ENCODE results near the gene HCN2.
A peak's percentile ranks its signal among the peaks of the same experiment; 100 is the strongest.
"Not testable (repeated sequence)": the region's sequence is repeated elsewhere in the genome, so short reads cannot be mapped to it uniquely, and the experiment has no call there.

The HCN2 gene

GRCh38 chr19:629515-629914 is 39.8 kb downstream of the HCN2 start:
- not testable (repeated sequence) for H3K4me2 ChIP-seq (ENCODE audit: low read length); H3K79me2 ChIP-seq (ENCODE audit: control insufficient read depth, insufficient read depth, low read length, poor library complexity); H3K18ac ChIP-seq (ENCODE audit: low read length); H2BK5ac ChIP-seq (ENCODE audit: low read depth, low read length, poor library complexity); H3K27me3 ChIP-seq (ENCODE audit: insufficient read depth, low read length); H3K9me3 ChIP-seq (ENCODE audit: insufficient read depth, low read depth, low read length); H3K14ac ChIP-seq (ENCODE audit: low read length); H2AFZ ChIP-seq (ENCODE audit: insufficient read depth, low read length, poor library complexity); DNase-seq; H3K79me1 ChIP-seq (ENCODE audit: low read length); H2BK120ac ChIP-seq (ENCODE audit: insufficient read depth, low read length, poor library complexity); H3K23ac ChIP-seq (ENCODE audit: low read length); H4K91ac ChIP-seq (ENCODE audit: low read depth, low read length); H3K9ac ChIP-seq (ENCODE audit: low read length); H3K4ac ChIP-seq (ENCODE audit: low read depth, low read length); H3K27ac ChIP-seq (ENCODE audit: low read depth, low read length); H3K4me3 ChIP-seq (ENCODE audit: low read depth, low read length); H2BK12ac ChIP-seq (ENCODE audit: low read length); H2AK5ac ChIP-seq (ENCODE audit: low read length); H4K8ac ChIP-seq (ENCODE audit: low read depth, low read length); H4K12ac ChIP-seq (ENCODE audit: low read depth, low read length)
- WGBS (ENCODE audit: extremely low coverage, insufficient coverage, insufficient read length) = no CpG with 5 or more reads among the region's 25 CpGs
- peaks cover 10 to 15% of the 10 kb centered on the region in 2 experiments for H3K4me1 ChIP-seq (ENCODE audit: control insufficient read depth in 1 of 2, insufficient read depth in 2 of 2, low read length in 2 of 2)
- H3K36me3 ChIP-seq (ENCODE audit: control insufficient read depth in 1 of 2, insufficient read depth in 2 of 2, low read length in 2 of 2) = peaks cover 25 to 30% of the 10 kb centered on the region in 2 experiments

DNA sequence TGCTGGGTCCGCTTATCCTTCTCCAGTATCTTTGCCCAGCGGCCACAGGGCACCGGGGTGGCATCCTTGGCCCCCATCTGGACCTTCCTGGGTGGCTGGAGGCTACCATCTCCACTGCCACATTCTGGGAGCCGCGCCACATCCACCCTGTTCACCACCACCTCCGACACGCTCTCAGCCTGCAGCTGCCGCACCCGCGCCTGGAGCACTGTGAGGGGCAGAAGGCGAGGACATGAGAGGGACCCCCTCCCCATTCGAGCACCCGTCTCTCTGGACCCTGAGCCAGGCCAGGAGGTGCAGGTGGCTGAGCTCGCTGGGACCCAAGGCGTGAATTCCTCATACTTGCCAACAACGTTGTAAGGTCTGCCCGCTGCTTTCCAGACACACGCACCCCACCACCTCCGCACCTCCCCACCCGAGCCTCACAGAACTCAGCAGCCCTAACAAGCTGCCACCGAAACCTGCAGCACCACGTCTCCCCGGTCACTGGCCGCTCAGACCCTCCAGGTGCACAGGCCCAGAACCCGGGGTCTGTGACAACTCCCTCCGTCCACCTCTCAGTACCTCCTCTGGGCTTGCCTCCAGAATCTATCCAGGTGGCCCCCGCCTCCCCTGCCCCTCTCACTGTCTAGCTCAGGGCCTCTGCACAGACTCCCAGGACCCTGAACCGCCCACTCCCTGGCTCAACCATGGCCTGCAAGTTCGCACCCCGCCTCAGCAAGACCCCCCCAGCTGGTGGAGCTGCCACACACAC is 40.5 kb downstream of the HCN2 start:
- Histone ChIP-seq H3K4me1 (ENCODE audit: control insufficient read depth in 1 of 2, insufficient read depth in 2 of 2, low read length in 2 of 2) (peaks cover 12 to 17% of the 10 kb centered on the region in 2 experiments), H2AFZ (ENCODE audit: insufficient read depth, low read length, poor library complexity) (no peak overlapping the region), H3K4me3 (ENCODE audit: low read depth, low read length) (no peak overlapping the region), H3K4me2 (ENCODE audit: low read length) (no peak overlapping the region), H3K79me2 (ENCODE audit: control insufficient read depth, insufficient read depth, low read length, poor library complexity) (peaks cover 9% of the 10 kb centered on the region), H3K9ac (ENCODE audit: low read length) (no peak overlapping the region), H2BK120ac (ENCODE audit: insufficient read depth, low read length, poor library complexity) (no peak overlapping the region), H4K91ac (ENCODE audit: low read depth, low read length) (no peak overlapping the region), H2BK5ac (ENCODE audit: low read depth, low read length, poor library complexity) (no peak overlapping the region), H2BK12ac (ENCODE audit: low read length) (no peak overlapping the region), H3K27ac (ENCODE audit: low read depth, low read length) (no peak overlapping the region), H3K27me3 (ENCODE audit: insufficient read depth, low read length) (no peaks in the 10 kb centered on the region), H3K4ac (ENCODE audit: low read depth, low read length) (no peak overlapping the region), H2AK5ac (ENCODE audit: low read length) (no peak overlapping the region), H4K8ac (ENCODE audit: low read depth, low read length) (no peak overlapping the region), H3K36me3 (ENCODE audit: control insufficient read depth in 1 of 2, insufficient read depth in 2 of 2, low read length in 2 of 2) (peaks cover 20 to 25% of the 10 kb centered on the region in 2 experiments), H3K18ac (ENCODE audit: low read length) (no peak overlapping the region), H4K12ac (ENCODE audit: low read depth, low read length) (no peak overlapping the region), H3K23ac (ENCODE audit: low read length) (no peak overlapping the region), H3K9me3 (ENCODE audit: insufficient read depth, low read depth, low read length) (peaks cover 2% of the 10 kb centered on the region), H3K79me1 (ENCODE audit: low read length) (peaks cover 10% of the 10 kb centered on the region), H3K14ac (ENCODE audit: low read length) (no peak overlapping the region)
- no peak for DNase-seq
- WGBS (ENCODE audit: extremely low coverage, insufficient coverage, insufficient read length) = no CpG with 5 or more reads among the region's 30 CpGs

DNA sequence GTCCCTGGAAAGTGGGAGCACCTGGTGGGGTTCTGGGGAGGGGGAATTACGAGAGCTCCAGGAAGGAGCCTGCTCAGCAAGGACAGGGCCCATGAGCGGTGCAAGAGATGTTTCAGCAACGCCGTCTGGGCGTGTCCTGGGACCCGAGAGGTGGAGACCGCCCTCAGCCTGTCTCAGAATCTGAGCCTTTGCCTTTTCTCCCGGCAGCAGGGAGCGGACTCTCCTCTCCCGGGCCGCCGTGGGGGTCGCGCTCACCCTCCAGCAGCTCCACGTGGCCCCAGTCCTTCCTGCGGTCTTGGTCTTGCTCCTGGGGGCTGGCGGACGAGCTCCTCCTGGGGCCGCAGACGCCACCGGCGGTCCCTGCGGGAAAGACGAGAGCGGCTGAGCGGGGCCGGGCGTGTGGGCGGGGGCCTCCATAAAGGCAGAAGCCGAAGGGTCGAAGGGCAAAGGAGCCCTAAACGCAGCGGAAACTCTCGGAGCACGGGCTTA is 42.9 kb downstream of the HCN2 start:
- Histone ChIP-seq H3K4me1 (ENCODE audit: control insufficient read depth in 1 of 2, insufficient read depth in 2 of 2, low read length in 2 of 2) (peaks cover 14 to 20% of the 10 kb centered on the region in 2 experiments), H4K8ac (ENCODE audit: low read depth, low read length) (peak overlapping the region; percentile 95), H4K12ac (ENCODE audit: low read depth, low read length) (peak overlapping the region; percentile 97), H2AK5ac (ENCODE audit: low read length) (peak overlapping the region; percentile 92), H3K4ac (ENCODE audit: low read depth, low read length) (peak overlapping the region; percentile 88), H3K9me3 (ENCODE audit: insufficient read depth, low read depth, low read length) (peaks cover 2% of the 10 kb centered on the region), H2AFZ (ENCODE audit: insufficient read depth, low read length, poor library complexity) (peak overlapping the region; percentile 91), H2BK12ac (ENCODE audit: low read length) (no peak overlapping the region), H3K27me3 (ENCODE audit: insufficient read depth, low read length) (no peaks in the 10 kb centered on the region), H3K23ac (ENCODE audit: low read length) (no peak overlapping the region), H3K9ac (ENCODE audit: low read length) (peak overlapping the region; percentile 79), H3K27ac (ENCODE audit: low read depth, low read length) (peak overlapping the region; percentile 62), H3K4me2 (ENCODE audit: low read length) (peak overlapping the region; percentile 97), H3K4me3 (ENCODE audit: low read depth, low read length) (peak overlapping the region; percentile 82), H3K36me3 (ENCODE audit: control insufficient read depth in 1 of 2, insufficient read depth in 2 of 2, low read length in 2 of 2) (peaks cover 12 to 19% of the 10 kb centered on the region in 2 experiments), H3K79me1 (ENCODE audit: low read length) (peaks cover 10% of the 10 kb centered on the region), H3K18ac (ENCODE audit: low read length) (peak overlapping the region; percentile 77), H3K14ac (ENCODE audit: low read length) (peak overlapping the region; percentile 94), H3K79me2 (ENCODE audit: control insufficient read depth, insufficient read depth, low read length, poor library complexity) (peaks cover 9% of the 10 kb centered on the region), H2BK120ac (ENCODE audit: insufficient read depth, low read length, poor library complexity) (peak overlapping the region; percentile 74), H4K91ac (ENCODE audit: low read depth, low read length) (peak overlapping the region; percentile 76), H2BK5ac (ENCODE audit: low read depth, low read length, poor library complexity) (peak overlapping the region; percentile 57)
- peak; percentile 38 to 58 for DNase-seq
- no CpG with 5 or more reads among the region's 35 CpGs for WGBS (ENCODE audit: extremely low coverage, insufficient coverage, insufficient read length)

DNA sequence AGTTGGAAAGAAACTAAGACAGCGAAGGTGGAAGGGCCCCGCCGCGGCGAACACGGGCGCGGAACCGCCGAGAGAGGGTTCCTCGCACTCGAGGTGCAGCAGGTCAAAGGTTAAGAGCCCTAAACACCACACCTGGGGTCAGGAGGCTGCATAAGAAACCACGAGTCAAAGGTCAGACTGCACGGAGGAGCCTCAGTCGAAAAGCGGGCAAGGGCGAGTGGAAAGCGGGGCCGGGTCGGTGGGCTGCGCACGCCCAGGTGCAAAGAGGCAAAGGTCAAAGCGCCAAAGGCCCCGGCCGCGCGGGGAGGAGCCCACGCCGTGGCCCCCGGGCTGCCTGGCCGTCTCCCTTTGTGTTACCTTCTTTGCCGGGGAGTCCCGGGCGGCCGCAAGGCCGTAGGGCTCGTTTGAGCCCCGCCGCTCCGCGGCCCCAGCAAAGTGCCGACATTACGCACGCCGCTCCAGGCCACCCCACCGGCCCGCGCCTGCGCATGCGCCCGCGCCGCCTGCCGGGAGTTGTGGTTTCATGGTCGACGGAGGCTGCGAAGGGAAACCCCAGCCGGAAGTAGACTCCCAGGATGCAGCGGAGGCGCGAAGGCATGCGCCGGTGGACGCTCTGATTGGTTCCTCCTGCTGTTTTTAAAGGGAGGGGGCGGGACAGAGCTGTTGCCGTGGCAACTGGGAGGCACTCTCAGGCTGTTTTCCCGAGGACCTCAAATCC is 43.5 kb downstream of the HCN2 start, which contains the start of gene POLRMT:
Gene POLRMT (minus strand): TSS at position 470 of the 718 bp plus-strand sequence. CDS start 25 bp downstream, at position 445.
- no CpG with 5 or more reads among the region's 67 CpGs for WGBS (ENCODE audit: extremely low coverage, insufficient coverage, insufficient read length)
- H3K14ac ChIP-seq (ENCODE audit: low read length) = peak within 1 kb of the TSS; percentile 94
- peak within 1 kb of the TSS; percentile 97 for H4K12ac ChIP-seq (ENCODE audit: low read depth, low read length)
- H3K36me3 ChIP-seq (ENCODE audit: control insufficient read depth in 1 of 2, insufficient read depth in 2 of 2, low read length in 2 of 2) = peaks cover 9 to 15% of the 10 kb centered on the region in 2 experiments
- H3K4ac ChIP-seq (ENCODE audit: low read depth, low read length) = peak within 1 kb of the TSS; percentile 88
- no peak within 1 kb of the TSS for H3K23ac ChIP-seq (ENCODE audit: low read length)
- peak within 1 kb of the TSS; percentile 82 for H3K4me3 ChIP-seq (ENCODE audit: low read depth, low read length)
- H3K18ac ChIP-seq (ENCODE audit: low read length) = peak within 1 kb of the TSS; percentile 77
- H4K8ac ChIP-seq (ENCODE audit: low read depth, low read length) = peak within 1 kb of the TSS; percentile 95
- H2BK12ac ChIP-seq (ENCODE audit: low read length) = peak within 1 kb of the TSS; percentile 46
- H4K91ac ChIP-seq (ENCODE audit: low read depth, low read length) = peak within 1 kb of the TSS; percentile 76
- peaks cover 14 to 20% of the 10 kb centered on the region in 2 experiments for H3K4me1 ChIP-seq (ENCODE audit: control insufficient read depth in 1 of 2, insufficient read depth in 2 of 2, low read length in 2 of 2)
- H2BK120ac ChIP-seq (ENCODE audit: insufficient read depth, low read length, poor library complexity) = peak within 1 kb of the TSS; percentile 74
- H3K79me2 ChIP-seq (ENCODE audit: control insufficient read depth, insufficient read depth, low read length, poor library complexity) = peaks cover 9% of the 10 kb centered on the region
- peak within 1 kb of the TSS; percentile 92 for H2AK5ac ChIP-seq (ENCODE audit: low read length)
- peak within 1 kb of the TSS; percentile 79 for H3K9ac ChIP-seq (ENCODE audit: low read length)
- DNase-seq = peak; percentile 99
- H3K79me1 ChIP-seq (ENCODE audit: low read length) = peaks cover 10% of the 10 kb centered on the region
- H3K4me2 ChIP-seq (ENCODE audit: low read length) = peak within 1 kb of the TSS; percentile 97
- H2BK5ac ChIP-seq (ENCODE audit: low read depth, low read length, poor library complexity) = peak within 1 kb of the TSS; percentile 57
- H3K27me3 ChIP-seq (ENCODE audit: insufficient read depth, low read length) = no peaks in the 10 kb centered on the region
- H3K9me3 ChIP-seq (ENCODE audit: insufficient read depth, low read depth, low read length) = peaks cover 2% of the 10 kb centered on the region
- H3K27ac ChIP-seq (ENCODE audit: low read depth, low read length) = peak within 1 kb of the TSS; percentile 62
- peak within 1 kb of the TSS; percentile 94 for H2AFZ ChIP-seq (ENCODE audit: insufficient read depth, low read length, poor library complexity)

Measured in trophoblast cell (in vitro differentiated cells and primary cell).